WTC11 (cell line): ENCODE measurements around the gene ZMYND11. TPM values are rescaled to one million over a fixed set of nuclear protein-coding genes. Genes with fewer than 3 reads are reported as not detected.

ENCODE experiments used
- ATAC-seq: fragments of 200-7000 bp; cut with Tn5 transposase; 2 replicates; pipeline ENCODE4 v1.10.0; 2021; ENCODE audit warnings: mild to moderate bottlenecking, moderate library complexity
- CTCF ChIA-PET: fragments of 300-600 bp; sonication (Branson Sonifier 250); formaldehyde crosslinking; loops from one replicate; lab custom pipeline; 2021; ENCODE audit warnings: antibody characterized with exemption; lab: Charles Lee
- POLR2A ChIA-PET: fragments of 350-600 bp; sonication (Branson Sonifier 250); formaldehyde crosslinking; loops from one replicate; lab custom pipeline; 2021; ENCODE audit warnings: antibody characterized with exemption; lab: Charles Lee
- DNase-seq: peaks from one replicate; pipeline ENCODE4 v3.0.0; 2021; ENCODE audit warnings: low spot score
- H3K27ac Mint-ChIP-seq: 2 replicates; pipeline ENCODE4 v1.8.0; 2021; ENCODE audit warnings: mixed read lengths
- H3K27me3 Mint-ChIP-seq: 2 replicates; pipeline ENCODE4 v1.8.0; 2021; ENCODE audit warnings: low read depth, mild to moderate bottlenecking, moderate library complexity, mixed read lengths
- H3K36me3 Mint-ChIP-seq: 2 replicates; pipeline ENCODE4 v1.8.0; 2021; ENCODE audit warnings: mixed read lengths
- H3K4me1 Mint-ChIP-seq: 2 replicates; pipeline ENCODE4 v1.8.0; 2022; ENCODE audit warnings: mixed read lengths
- H3K4me3 Mint-ChIP-seq: 2 replicates; pipeline ENCODE4 v1.8.0; 2021; ENCODE audit warnings: mild to moderate bottlenecking, moderate library complexity, mixed read lengths
- H3K9me3 Mint-ChIP-seq: 2 replicates; pipeline ENCODE4 v1.8.0; 2021; ENCODE audit warnings: mixed read lengths
- CBFB ChIP-seq: sonication (generic); formaldehyde crosslinking; IDR thresholded peaks from 2 replicates; pipeline ENCODE4 v1.8.1; 2022; ENCODE audit warnings: mild to moderate bottlenecking, low read depth, missing genetic modification reagents
- CREB1 ChIP-seq: sonication (generic); formaldehyde crosslinking; IDR thresholded peaks from 2 replicates; pipeline ENCODE4 v1.8.0; 2023; ENCODE audit warnings: mild to moderate bottlenecking, missing genetic modification reagents
- ESRRA ChIP-seq: sonication (generic); formaldehyde crosslinking; IDR thresholded peaks from 2 replicates; pipeline ENCODE4 v1.8.1; 2022; ENCODE audit warnings: mild to moderate bottlenecking, missing genetic modification reagents, borderline replicate concordance
- FOXP1 ChIP-seq: sonication (generic); formaldehyde crosslinking; IDR thresholded peaks from 2 replicates; pipeline ENCODE4 v1.8.0; 2022; ENCODE audit warnings: missing genetic modification reagents, mild to moderate bottlenecking, moderate library complexity, borderline replicate concordance
- IRF2 ChIP-seq: sonication (generic); formaldehyde crosslinking; IDR thresholded peaks from 2 replicates; pipeline ENCODE4 v1.8.0; 2022; ENCODE audit warnings: low read depth, missing genetic modification reagents, borderline replicate concordance
- JAZF1 ChIP-seq: fragments of 250-450 bp; sonication (Bioruptor Pico); IDR thresholded peaks from 2 replicates; pipeline ENCODE4 v1.9.0; 2021; ENCODE audit warnings: moderate library complexity, mild to moderate bottlenecking, inconsistent platforms
- JUN ChIP-seq: sonication (generic); formaldehyde crosslinking; IDR thresholded peaks from 2 replicates; pipeline ENCODE4 v1.8.0; 2023; ENCODE audit warnings: mild to moderate bottlenecking, missing genetic modification reagents
- SMAD3 ChIP-seq: sonication (generic); formaldehyde crosslinking; IDR thresholded peaks from 2 replicates; pipeline ENCODE4 v1.8.0; 2022; ENCODE audit warnings: missing genetic modification reagents, mild to moderate bottlenecking, borderline replicate concordance
- TEAD1 ChIP-seq: sonication (generic); formaldehyde crosslinking; IDR thresholded peaks from 2 replicates; pipeline ENCODE4 v1.8.0; 2022; ENCODE audit warnings: mild to moderate bottlenecking, missing genetic modification reagents
- TEAD4 ChIP-seq: sonication (generic); formaldehyde crosslinking; IDR thresholded peaks from 2 replicates; pipeline ENCODE4 v1.8.0; 2022; ENCODE audit warnings: mild to moderate bottlenecking, missing genetic modification reagents
- ZBTB21 ChIP-seq: sonication (generic); formaldehyde crosslinking; IDR thresholded peaks from 2 replicates; pipeline ENCODE4 v1.8.1; 2023; ENCODE audit warnings: mild to moderate bottlenecking, missing genetic modification reagents, borderline replicate concordance
- ZNF121 ChIP-seq: sonication (generic); formaldehyde crosslinking; IDR thresholded peaks from 2 replicates; pipeline ENCODE4 v1.8.0; 2023; ENCODE audit warnings: missing genetic modification reagents
- total RNA-seq: library from RNA; stranded (reverse); gene quantifications from 3 replicates; pipeline ENCODE4 v1.2.3, GENCODE V29; 2021
- TF ChIP-seq, protein P1 (sequence below): fragments of 250-450 bp; sonication (Bioruptor Pico); IDR thresholded peaks from 2 replicates; pipeline ENCODE4 v1.9.0; 2021; ENCODE audit warnings: mild to moderate bottlenecking, borderline replicate concordance
- TF ChIP-seq, protein P2 (sequence below): fragments of 250-450 bp; sonication (Bioruptor Pico); IDR thresholded peaks from 2 replicates; pipeline ENCODE4 v1.9.0; 2021; ENCODE audit warnings: mild to moderate bottlenecking
- TF ChIP-seq, protein P3 (sequence below): sonication (generic); formaldehyde crosslinking; IDR thresholded peaks from 2 replicates; pipeline ENCODE4 v1.8.1; 2022; ENCODE audit warnings: mild to moderate bottlenecking, missing genetic modification reagents, moderate library complexity, borderline replicate concordance
- TF ChIP-seq, protein P4 (sequence below): fragments of 250-450 bp; sonication (Bioruptor Pico); IDR thresholded peaks from 2 replicates; pipeline ENCODE4 v1.9.0; 2021; ENCODE audit warnings: mild to moderate bottlenecking
- TF ChIP-seq, protein P5 (sequence below): sonication (generic); formaldehyde crosslinking; IDR thresholded peaks from 2 replicates; pipeline ENCODE4 v1.8.1; 2022; ENCODE audit warnings: low read depth, mild to moderate bottlenecking, moderate library complexity, missing genetic modification reagents, borderline replicate concordance
- TF ChIP-seq, protein P6 (sequence below): fragments of 250-450 bp; sonication (Bioruptor Pico); IDR thresholded peaks from 2 replicates; pipeline ENCODE4 v2.1.2; 2022; ENCODE audit warnings: mild to moderate bottlenecking, moderate library complexity
- TF ChIP-seq, protein P7 (sequence below): sonication (generic); formaldehyde crosslinking; IDR thresholded peaks from 2 replicates; pipeline ENCODE4 v1.8.1; 2023; ENCODE audit warnings: mild to moderate bottlenecking, missing genetic modification reagents, moderate library complexity

Gene ZMYND11
- total RNA-seq, 1 experiment from 2014 or later, result 22.3 TPM

DNA sequence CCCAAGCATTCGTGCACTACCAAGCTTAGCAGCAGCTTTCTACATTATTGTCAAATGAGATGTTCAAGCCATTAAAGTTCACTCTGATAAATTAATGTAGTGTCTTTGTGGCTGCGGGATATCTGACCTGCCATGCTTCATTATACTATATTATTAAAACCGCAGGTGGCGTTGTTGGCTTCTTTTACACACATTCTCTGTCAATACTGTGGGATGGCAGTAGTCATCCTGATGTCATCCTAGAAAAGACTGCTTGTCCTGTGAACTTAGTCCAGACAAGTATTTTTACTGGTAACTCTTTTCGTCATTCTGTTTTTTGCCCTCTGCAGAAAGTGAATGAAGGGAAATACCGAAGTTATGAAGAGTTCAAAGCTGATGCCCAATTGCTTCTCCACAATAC lies 103.9 kb downstream of the ZMYND11 start (continued):
- TF ChIP-seq, protein P1, sequence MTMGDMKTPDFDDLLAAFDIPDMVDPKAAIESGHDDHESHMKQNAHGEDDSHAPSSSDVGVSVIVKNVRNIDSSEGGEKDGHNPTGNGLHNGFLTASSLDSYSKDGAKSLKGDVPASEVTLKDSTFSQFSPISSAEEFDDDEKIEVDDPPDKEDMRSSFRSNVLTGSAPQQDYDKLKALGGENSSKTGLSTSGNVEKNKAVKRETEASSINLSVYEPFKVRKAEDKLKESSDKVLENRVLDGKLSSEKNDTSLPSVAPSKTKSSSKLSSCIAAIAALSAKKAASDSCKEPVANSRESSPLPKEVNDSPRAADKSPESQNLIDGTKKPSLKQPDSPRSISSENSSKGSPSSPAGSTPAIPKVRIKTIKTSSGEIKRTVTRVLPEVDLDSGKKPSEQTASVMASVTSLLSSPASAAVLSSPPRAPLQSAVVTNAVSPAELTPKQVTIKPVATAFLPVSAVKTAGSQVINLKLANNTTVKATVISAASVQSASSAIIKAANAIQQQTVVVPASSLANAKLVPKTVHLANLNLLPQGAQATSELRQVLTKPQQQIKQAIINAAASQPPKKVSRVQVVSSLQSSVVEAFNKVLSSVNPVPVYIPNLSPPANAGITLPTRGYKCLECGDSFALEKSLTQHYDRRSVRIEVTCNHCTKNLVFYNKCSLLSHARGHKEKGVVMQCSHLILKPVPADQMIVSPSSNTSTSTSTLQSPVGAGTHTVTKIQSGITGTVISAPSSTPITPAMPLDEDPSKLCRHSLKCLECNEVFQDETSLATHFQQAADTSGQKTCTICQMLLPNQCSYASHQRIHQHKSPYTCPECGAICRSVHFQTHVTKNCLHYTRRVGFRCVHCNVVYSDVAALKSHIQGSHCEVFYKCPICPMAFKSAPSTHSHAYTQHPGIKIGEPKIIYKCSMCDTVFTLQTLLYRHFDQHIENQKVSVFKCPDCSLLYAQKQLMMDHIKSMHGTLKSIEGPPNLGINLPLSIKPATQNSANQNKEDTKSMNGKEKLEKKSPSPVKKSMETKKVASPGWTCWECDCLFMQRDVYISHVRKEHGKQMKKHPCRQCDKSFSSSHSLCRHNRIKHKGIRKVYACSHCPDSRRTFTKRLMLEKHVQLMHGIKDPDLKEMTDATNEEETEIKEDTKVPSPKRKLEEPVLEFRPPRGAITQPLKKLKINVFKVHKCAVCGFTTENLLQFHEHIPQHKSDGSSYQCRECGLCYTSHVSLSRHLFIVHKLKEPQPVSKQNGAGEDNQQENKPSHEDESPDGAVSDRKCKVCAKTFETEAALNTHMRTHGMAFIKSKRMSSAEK (CRISPR knock-in tag), result no peak
- TF ChIP-seq, protein P2, sequence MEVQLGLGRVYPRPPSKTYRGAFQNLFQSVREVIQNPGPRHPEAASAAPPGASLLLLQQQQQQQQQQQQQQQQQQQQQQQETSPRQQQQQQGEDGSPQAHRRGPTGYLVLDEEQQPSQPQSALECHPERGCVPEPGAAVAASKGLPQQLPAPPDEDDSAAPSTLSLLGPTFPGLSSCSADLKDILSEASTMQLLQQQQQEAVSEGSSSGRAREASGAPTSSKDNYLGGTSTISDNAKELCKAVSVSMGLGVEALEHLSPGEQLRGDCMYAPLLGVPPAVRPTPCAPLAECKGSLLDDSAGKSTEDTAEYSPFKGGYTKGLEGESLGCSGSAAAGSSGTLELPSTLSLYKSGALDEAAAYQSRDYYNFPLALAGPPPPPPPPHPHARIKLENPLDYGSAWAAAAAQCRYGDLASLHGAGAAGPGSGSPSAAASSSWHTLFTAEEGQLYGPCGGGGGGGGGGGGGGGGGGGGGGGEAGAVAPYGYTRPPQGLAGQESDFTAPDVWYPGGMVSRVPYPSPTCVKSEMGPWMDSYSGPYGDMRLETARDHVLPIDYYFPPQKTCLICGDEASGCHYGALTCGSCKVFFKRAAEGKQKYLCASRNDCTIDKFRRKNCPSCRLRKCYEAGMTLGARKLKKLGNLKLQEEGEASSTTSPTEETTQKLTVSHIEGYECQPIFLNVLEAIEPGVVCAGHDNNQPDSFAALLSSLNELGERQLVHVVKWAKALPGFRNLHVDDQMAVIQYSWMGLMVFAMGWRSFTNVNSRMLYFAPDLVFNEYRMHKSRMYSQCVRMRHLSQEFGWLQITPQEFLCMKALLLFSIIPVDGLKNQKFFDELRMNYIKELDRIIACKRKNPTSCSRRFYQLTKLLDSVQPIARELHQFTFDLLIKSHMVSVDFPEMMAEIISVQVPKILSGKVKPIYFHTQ, result no peak
- TF ChIP-seq, protein P3, sequence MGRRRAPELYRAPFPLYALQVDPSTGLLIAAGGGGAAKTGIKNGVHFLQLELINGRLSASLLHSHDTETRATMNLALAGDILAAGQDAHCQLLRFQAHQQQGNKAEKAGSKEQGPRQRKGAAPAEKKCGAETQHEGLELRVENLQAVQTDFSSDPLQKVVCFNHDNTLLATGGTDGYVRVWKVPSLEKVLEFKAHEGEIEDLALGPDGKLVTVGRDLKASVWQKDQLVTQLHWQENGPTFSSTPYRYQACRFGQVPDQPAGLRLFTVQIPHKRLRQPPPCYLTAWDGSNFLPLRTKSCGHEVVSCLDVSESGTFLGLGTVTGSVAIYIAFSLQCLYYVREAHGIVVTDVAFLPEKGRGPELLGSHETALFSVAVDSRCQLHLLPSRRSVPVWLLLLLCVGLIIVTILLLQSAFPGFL (CRISPR knock-in tag), result no peak
- TF ChIP-seq JUN (no peak), JAZF1 (CRISPR knock-in tag) (no peak)

DNA sequence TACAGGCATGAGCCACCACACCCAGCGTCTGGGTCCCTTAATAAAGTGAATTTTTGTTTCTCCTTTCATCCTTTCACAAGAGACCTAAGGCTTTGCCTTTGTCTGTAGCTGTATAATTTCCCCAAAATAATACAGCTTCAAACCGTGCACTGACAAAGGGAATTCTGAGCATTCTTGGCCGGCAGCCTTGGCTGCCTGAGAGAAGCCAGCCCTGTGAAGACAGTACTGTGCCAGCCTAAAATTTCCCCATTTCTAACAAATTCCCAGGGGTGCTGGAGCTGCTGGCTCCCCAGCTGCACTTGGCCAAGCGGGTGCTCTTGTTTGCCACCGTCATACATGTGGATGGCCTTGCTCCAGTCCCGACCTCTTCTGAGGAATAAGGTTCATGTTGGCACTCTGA lies 106.2 kb downstream of the ZMYND11 start:
- CTCF ChIA-PET, result interaction anchor here (2.4 kb wide), 1 partner anchor 11 kb away, joined by 13 read pairs; no protein-coding TSS in a partner anchor
- POLR2A ChIA-PET, result no interaction called here
- Mint-ChIP-seq H3K27me3 (no peaks in the 10 kb centered on the region), H3K27ac (no peak overlapping the region), H3K9me3 (no peaks in the 10 kb centered on the region), H3K4me1 (peaks cover 7% of the 10 kb centered on the region; the same call in 1 of the 2 replicates), H3K36me3 (no peaks in the 10 kb centered on the region; the same call in 1 of the 2 replicates), H3K4me3 (no peak overlapping the region)
- DNase-seq (no peak), ATAC-seq (no peak)
- TF ChIP-seq, protein P3 (CRISPR knock-in tag), result no peak
- TF ChIP-seq, protein P4, sequence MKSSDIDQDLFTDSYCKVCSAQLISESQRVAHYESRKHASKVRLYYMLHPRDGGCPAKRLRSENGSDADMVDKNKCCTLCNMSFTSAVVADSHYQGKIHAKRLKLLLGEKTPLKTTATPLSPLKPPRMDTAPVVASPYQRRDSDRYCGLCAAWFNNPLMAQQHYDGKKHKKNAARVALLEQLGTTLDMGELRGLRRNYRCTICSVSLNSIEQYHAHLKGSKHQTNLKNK, result no peak
- TF ChIP-seq ZNF121 (CRISPR knock-in tag) (no peak), TEAD4 (CRISPR knock-in tag) (no peak), TEAD1 (CRISPR knock-in tag) (no peak), SMAD3 (CRISPR knock-in tag) (no peak), IRF2 (no peak), ZBTB21 (no peak), FOXP1 (CRISPR knock-in tag) (no peak), CREB1 (CRISPR knock-in tag) (no peak), CBFB (CRISPR knock-in tag) (no peak), ESRRA (no peak)
- TF ChIP-seq, protein P5, sequence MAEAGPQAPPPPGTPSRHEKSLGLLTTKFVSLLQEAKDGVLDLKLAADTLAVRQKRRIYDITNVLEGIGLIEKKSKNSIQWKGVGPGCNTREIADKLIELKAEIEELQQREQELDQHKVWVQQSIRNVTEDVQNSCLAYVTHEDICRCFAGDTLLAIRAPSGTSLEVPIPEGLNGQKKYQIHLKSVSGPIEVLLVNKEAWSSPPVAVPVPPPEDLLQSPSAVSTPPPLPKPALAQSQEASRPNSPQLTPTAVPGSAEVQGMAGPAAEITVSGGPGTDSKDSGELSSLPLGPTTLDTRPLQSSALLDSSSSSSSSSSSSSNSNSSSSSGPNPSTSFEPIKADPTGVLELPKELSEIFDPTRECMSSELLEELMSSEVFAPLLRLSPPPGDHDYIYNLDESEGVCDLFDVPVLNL (CRISPR knock-in tag), result no peak
- TF ChIP-seq, protein P6, sequence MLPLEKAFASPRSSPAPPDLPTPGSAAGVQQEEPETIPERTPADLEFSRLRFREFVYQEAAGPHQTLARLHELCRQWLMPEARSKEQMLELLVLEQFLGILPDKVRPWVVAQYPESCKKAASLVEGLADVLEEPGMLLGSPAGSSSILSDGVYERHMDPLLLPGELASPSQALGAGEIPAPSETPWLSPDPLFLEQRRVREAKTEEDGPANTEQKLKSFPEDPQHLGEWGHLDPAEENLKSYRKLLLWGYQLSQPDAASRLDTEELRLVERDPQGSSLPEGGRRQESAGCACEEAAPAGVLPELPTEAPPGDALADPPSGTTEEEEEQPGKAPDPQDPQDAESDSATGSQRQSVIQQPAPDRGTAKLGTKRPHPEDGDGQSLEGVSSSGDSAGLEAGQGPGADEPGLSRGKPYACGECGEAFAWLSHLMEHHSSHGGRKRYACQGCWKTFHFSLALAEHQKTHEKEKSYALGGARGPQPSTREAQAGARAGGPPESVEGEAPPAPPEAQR (CRISPR knock-in tag), result no peak
- TF ChIP-seq, protein P7, sequence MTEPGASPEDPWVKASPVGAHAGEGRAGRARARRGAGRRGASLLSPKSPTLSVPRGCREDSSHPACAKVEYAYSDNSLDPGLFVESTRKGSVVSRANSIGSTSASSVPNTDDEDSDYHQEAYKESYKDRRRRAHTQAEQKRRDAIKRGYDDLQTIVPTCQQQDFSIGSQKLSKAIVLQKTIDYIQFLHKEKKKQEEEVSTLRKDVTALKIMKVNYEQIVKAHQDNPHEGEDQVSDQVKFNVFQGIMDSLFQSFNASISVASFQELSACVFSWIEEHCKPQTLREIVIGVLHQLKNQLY (CRISPR knock-in tag), result no peak
